Midbrain (tissue), 1 donor: ENCODE results near the gene BABAM2.

ENCODE experiments used
- DNase-seq: peaks from one replicate; lab custom pipeline; 2025; lab: John Stamatoyannopoulos, UW

Gene BABAM2

GRCh38 chr2:28163627-28164279, 273.2 kb downstream of the BABAM2 start:
- DNase-seq: no peak

- no peak for DNase-seq
These were observed 273.8 kb downstream of the BABAM2 start for GRCh38 chr2:28164280-28164801.

- no peak for DNase-seq
These were observed 274.6 kb downstream of the BABAM2 start for GRCh38 chr2:28165087-28165635.

- no peak for DNase-seq
These were observed 276.4 kb downstream of the BABAM2 start for GRCh38 chr2:28166956-28167355.

GRCh38 chr2:28168376-28168775, 277.8 kb downstream of the BABAM2 start:
- DNase-seq: no peak

GRCh38 chr2:28169492-28169891, 279.0 kb downstream of the BABAM2 start:
- no peak for DNase-seq

GRCh38 chr2:28172114-28172898, 281.8 kb downstream of the BABAM2 start:
- DNase-seq: no peak

- DNase-seq: no peak
These were observed 282.8 kb downstream of the BABAM2 start for GRCh38 chr2:28173377-28173776.

GRCh38 chr2:28174211-28174610, 283.7 kb downstream of the BABAM2 start:
- DNase-seq: no peak

GRCh38 chr2:28175028-28175427, 284.5 kb downstream of the BABAM2 start:
- DNase-seq: no peak

- no peak for DNase-seq
These were observed 288.4 kb downstream of the BABAM2 start for GRCh38 chr2:28178946-28179345.

GRCh38 chr2:28181801-28182200, 291.3 kb downstream of the BABAM2 start:
- no peak for DNase-seq

GRCh38 chr2:28182348-28182747, 291.8 kb downstream of the BABAM2 start:
- DNase-seq: no peak

GRCh38 chr2:28185153-28185552, 294.6 kb downstream of the BABAM2 start:
- no peak for DNase-seq

GRCh38 chr2:28185891-28186290, 295.4 kb downstream of the BABAM2 start:
- no peak for DNase-seq

- DNase-seq: no peak
These were observed 296.7 kb downstream of the BABAM2 start for GRCh38 chr2:28187186-28187585.

GRCh38 chr2:28188436-28188835, 297.9 kb downstream of the BABAM2 start:
- DNase-seq: no peak

- DNase-seq: no peak
These were observed 303.3 kb downstream of the BABAM2 start for GRCh38 chr2:28193630-28194403.

- no peak for DNase-seq
These were observed 309.6 kb downstream of the BABAM2 start for GRCh38 chr2:28199995-28200679.

GRCh38 chr2:28201671-28202180, 311.2 kb downstream of the BABAM2 start:
- no peak for DNase-seq

GRCh38 chr2:28202719-28203118, 312.2 kb downstream of the BABAM2 start:
- no peak for DNase-seq
